OCI-LY3 (cell line): ENCODE results near the gene ZNF66.
A peak's percentile ranks its signal among the peaks of the same experiment; 100 is the strongest.
"Not testable (repeated sequence)": the region's sequence is repeated elsewhere in the genome, so short reads cannot be mapped to it uniquely, and the experiment has no call there.

Experiments
- H2AFZ ChIP-seq: fragments of 200-600, 300-600 bp; shearing (Covaris generic); 2 replicates; pipeline ENCODE4 v1.6.0; 2014; ENCODE audit warnings: antibody characterized with exemption, low read depth, low read length
- H3K27ac ChIP-seq: fragments of 200-600, 300-600 bp; sonication (generic); 2 replicates; pipeline ENCODE4 v1.5.1; 2014; ENCODE audit warnings: mild to moderate bottlenecking, low read length, moderate library complexity, mixed read lengths
- H3K27me3 ChIP-seq: fragments of 200-600, 300-600 bp; sonication (generic); 2 replicates; pipeline ENCODE4 v1.6.1; 2014; ENCODE audit warnings: low read depth, low read length, mixed read lengths
- H3K36me3 ChIP-seq: fragments of 200-600, 300-600 bp; sonication (generic); replicated peaks from 2 replicates; pipeline ENCODE3; 2014; ENCODE audit warnings: low read depth, low read length, mixed read lengths
- H3K4me1 ChIP-seq: fragments of 300-600, 200-600 bp; sonication (generic); 2 replicates; pipeline ENCODE4 v1.6.1; 2014; ENCODE audit warnings: low read length, mixed read lengths
- H3K4me2 ChIP-seq: fragments of 200-600, 300-600 bp; sonication (generic); 2 replicates; pipeline ENCODE4 v1.6.1; 2014; ENCODE audit warnings: low read length, mixed read lengths
- H3K4me3 ChIP-seq: fragments of 300-600, 200-600 bp; sonication (generic); 2 replicates; pipeline ENCODE4 v1.5.1; 2014; ENCODE audit warnings: antibody characterized with exemption, mild to moderate bottlenecking, low read length, moderate library complexity
- H3K79me2 ChIP-seq: fragments of 300-600, 200-600 bp; shearing (Covaris generic); 2 replicates; pipeline ENCODE4 v1.6.1; 2014; ENCODE audit warnings: mild to moderate bottlenecking, low read length, mixed read lengths
- H3K9ac ChIP-seq: fragments of 300-600, 200-600 bp; shearing (Covaris generic); 2 replicates; pipeline ENCODE4 v1.6.0; 2014; ENCODE audit warnings: mild to moderate bottlenecking, low read length, moderate library complexity
- H3K9me3 ChIP-seq: fragments of 200-600, 300-600 bp; shearing (Covaris generic); 2 replicates; pipeline ENCODE4 v1.6.1; 2014; ENCODE audit warnings: low read length, mixed read lengths; ENCODE audit not compliant: insufficient read depth
- H4K20me1 ChIP-seq: fragments of 200-600, 300-600 bp; sonication (generic); 2 replicates; pipeline ENCODE4 v1.6.1; 2016; ENCODE audit warnings: low read length, mixed read lengths; ENCODE audit not compliant: insufficient read depth
- CTCF ChIP-seq: fragments of 200-600, 300-600 bp; sonication (generic); IDR thresholded peaks from 2 replicates; pipeline ENCODE4 v1.5.1; 2014; ENCODE audit warnings: antibody characterized with exemption, low read length, low read depth
- EZH2phosphoT487 ChIP-seq: fragments of 200-600 bp; shearing (Covaris generic); IDR thresholded peaks from 2 replicates; pipeline ENCODE4 v1.6.1; 2018; ENCODE audit warnings: antibody characterized with exemption, mixed run types, low read depth

Gene ZNF66

GRCh38 chr19:20776083-20777076, at the start of gene ZNF66:
TSS of gene ZNF66 (plus strand) at chr19:20776304. CDS start at chr19:20776448, 144 bp downstream.
- Histone ChIP-seq H3K9me3 (peaks cover 10% of the 10 kb centered on the region; the same call in 1 of the 2 replicates), H3K79me2 (peaks cover 50% of the 10 kb centered on the region), H3K27ac (peak within 1 kb of the TSS; percentile 84), H3K4me1 (no peaks in the 10 kb centered on the region), H3K4me3 (peak within 1 kb of the TSS; percentile 94), H3K27me3 (no peaks in the 10 kb centered on the region), H2AFZ (0 out of 2 replicates have a peak within 1 kb of the TSS, but pooled peaks have one; percentile 16), H3K4me2 (peak within 1 kb of the TSS; percentile 64), H3K36me3 (peaks cover 34% of the 10 kb centered on the region), H4K20me1 (no peaks in the 10 kb centered on the region), H3K9ac (peak within 1 kb of the TSS; percentile 95)
- TF ChIP-seq CTCF (no peak), EZH2phosphoT487 (no peak)

GRCh38 chr19:20750169-20750568, 25.9 kb upstream of the ZNF66 start:
- not testable (repeated sequence) for H3K4me1 ChIP-seq, H3K9me3 ChIP-seq, H3K27me3 ChIP-seq, H4K20me1 ChIP-seq, H3K4me2 ChIP-seq, H3K9ac ChIP-seq, H3K27ac ChIP-seq, H3K36me3 ChIP-seq, H2AFZ ChIP-seq, H3K79me2 ChIP-seq, H3K4me3 ChIP-seq

GRCh38 chr19:20752291-20752690, 23.8 kb upstream of the ZNF66 start:
- H2AFZ ChIP-seq, H3K9ac ChIP-seq, H3K9me3 ChIP-seq, H4K20me1 ChIP-seq, H3K36me3 ChIP-seq, H3K4me2 ChIP-seq, H3K4me3 ChIP-seq, H3K27ac ChIP-seq, H3K79me2 ChIP-seq, H3K27me3 ChIP-seq, H3K4me1 ChIP-seq: not testable (repeated sequence)

DNA sequence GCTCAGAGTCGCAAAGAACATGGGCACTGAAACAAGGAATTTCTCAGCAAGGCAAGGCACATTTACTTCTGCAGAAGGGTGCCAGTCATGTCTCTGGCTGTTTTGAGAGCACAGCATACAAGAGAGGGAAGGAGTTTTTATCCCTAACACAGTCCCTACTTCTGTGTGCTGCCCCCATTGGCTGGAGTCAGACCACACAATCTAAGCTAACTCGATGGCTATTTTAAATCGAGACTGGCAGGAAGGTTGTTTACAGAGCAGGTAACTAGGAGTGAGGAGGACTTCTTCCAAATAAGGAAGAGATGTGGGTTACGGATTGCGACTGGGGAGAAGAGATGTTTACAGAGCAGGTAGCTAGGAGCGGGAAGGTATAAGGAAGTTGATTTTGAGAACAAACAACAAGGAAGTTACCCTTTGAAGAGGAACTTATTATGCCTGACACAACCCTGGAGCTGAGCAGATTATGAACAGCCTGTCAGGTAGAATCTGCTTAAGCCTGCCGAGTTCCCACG, 6.8 kb upstream of the ZNF66 start:
- not testable (repeated sequence) for H3K4me3 ChIP-seq, H3K4me2 ChIP-seq, H2AFZ ChIP-seq, H3K9me3 ChIP-seq, H3K79me2 ChIP-seq, H3K36me3 ChIP-seq, H3K4me1 ChIP-seq, H3K9ac ChIP-seq, H4K20me1 ChIP-seq, H3K27ac ChIP-seq, H3K27me3 ChIP-seq

DNA sequence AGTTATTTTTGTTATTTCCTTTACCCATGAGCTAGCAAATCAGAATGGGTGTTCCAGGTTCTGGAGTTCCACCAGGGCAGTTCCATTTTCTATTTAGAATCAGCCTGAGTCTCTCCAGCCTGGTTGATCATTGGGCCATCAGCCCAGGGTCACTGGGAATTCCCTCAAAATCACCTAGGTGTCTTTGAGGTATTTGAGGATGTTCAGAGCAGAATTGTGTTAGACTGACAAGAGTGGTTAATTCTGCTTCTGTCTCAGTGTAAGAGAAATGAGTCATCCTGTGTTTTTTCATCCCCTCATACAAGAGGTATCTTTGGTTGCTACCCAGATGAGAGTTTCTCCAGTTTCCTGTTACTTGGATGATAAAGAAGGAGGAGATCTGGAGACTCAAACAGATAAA, 11.7 kb downstream of the ZNF66 start:
- H3K79me2 ChIP-seq: peaks cover 75% of the 10 kb centered on the region

More for the DNA sequence above, 11.7 kb downstream of the ZNF66 start:
- Histone ChIP-seq H3K4me3 (no peak overlapping the region), H3K4me2 (peak overlapping the region; percentile 16; the same call in 1 of the 2 replicates), H3K9ac (no peak overlapping the region), H2AFZ (no peak overlapping the region), H3K36me3 (peaks cover 90% of the 10 kb centered on the region), H3K4me1 (peaks cover 19% of the 10 kb centered on the region), H3K9me3 (peaks cover 32% of the 10 kb centered on the region), H3K27ac (peak overlapping the region; percentile 69), H3K27me3 (no peaks in the 10 kb centered on the region), H4K20me1 (no peaks in the 10 kb centered on the region)
- TF ChIP-seq EZH2phosphoT487: no peak
- no peak for TF ChIP-seq CTCF
